Gastrocnemius medialis (tissue), 4 donors: ENCODE results near the gene ZFYVE19.

ENCODE experiments used
- CTCF ChIP-seq, 5 experiments: fragments of 450-650 bp in 3 of 5; fragments of 200-600 bp in 2 of 5; sonication (generic) in 2 of 5; IDR thresholded peaks in 4 of 5; conservative IDR thresholded peaks in 1 of 5; 1 replicate in 4 of 5; 2 replicates in 1 of 5; pipeline ENCODE4 v1.5.1; 2016 to 2019; ENCODE audit warnings: antibody characterized with exemption in 5 of 5, mild to moderate bottlenecking in 3 of 5, moderate library complexity in 3 of 5
- POLR2A ChIP-seq, 2 donors: fragments of 450-650 bp; IDR thresholded peaks; one replicate each; pipeline ENCODE4 v1.6.1; 2017; ENCODE audit warnings: antibody characterized with exemption in 2 of 2, mild to moderate bottlenecking in 2 of 2, moderate library complexity in 2 of 2

GRCh38 chr15:40773902-40774301 is 33.0 kb upstream of the ZFYVE19 start:
- no peak for TF ChIP-seq CTCF (IDR thresholded peaks at IDR 0.05 in 4 of 5, conservative IDR thresholded peaks at IDR 0.05 in 1 of 5)
- no peak for TF ChIP-seq POLR2A (IDR thresholded peaks at IDR 0.05)
